Measurements from ENCODE around the gene DSN1.

Gene DSN1

GRCh38 chr20:36754656-36755222 is 18.8 kb downstream of the DSN1 start:
- peak; percentile 80 for DNase-seq (ENCODE audit: low spot score)

DNA sequence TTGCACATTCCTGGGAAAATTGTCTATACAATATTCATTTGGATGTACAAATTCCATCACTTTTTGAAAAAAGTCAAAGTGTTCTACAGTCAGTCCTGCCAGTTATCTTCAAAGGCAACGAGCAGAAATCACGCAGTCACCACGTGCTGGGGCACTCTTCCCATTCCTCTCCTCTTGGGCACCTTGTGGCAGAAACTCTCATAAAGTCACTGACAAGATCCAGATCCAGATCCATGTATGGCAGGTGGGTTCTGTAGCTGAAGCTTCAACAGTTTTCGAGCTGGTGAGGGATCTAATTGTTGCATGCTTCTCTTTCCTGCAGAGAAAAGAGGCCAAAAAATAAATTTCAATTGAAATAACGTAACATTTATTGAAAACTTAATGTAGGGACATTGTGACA is 21.0 kb downstream of the DSN1 start:
- DNase-seq (ENCODE audit: low spot score), result no peak

GRCh38 chr20:36745927-36746659 is 27.5 kb downstream of the DSN1 start, which contains the start of gene NDRG3:
TSS of gene NDRG3 (minus strand) at chr20:36746090. CDS start at chr20:36721735, 24,355 bp downstream.
- peak; percentile 95 for DNase-seq (ENCODE audit: low spot score)

DNA sequence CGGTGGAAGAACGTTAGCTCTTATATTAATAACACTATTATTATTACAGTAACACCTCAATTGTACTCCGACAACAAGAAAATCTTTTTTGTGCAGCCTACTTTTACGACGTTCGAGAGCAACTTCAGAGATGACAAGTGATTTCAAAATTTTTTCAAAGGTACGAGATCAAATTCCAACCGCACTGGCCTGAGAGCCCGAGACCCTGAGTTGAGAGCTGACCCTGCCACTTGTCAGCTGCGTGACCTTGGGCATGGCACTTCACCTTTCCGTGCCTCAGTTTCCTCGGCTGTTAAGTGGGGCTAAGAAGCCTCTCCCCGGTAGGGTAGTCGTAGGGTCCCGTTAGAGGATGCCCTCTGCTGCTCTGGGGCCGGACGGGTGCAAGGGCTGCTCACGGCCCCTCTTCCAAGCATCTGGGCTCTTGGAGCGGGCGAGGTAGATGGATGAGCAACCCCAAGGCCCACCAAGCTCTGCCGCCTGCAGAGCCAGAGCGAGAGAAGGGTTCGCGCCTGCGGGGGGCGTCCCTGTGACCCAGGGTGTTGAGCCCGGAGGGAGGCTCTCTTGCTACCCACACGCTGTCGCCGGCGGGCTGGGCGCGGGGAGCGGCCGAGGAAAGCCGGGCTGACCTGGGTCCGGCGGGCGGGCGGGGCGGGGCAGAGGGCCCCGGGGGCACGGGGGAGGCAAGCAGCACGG is 28.2 kb downstream of the DSN1 start:
- peak; percentile 57 for DNase-seq (ENCODE audit: low spot score)

DNA sequence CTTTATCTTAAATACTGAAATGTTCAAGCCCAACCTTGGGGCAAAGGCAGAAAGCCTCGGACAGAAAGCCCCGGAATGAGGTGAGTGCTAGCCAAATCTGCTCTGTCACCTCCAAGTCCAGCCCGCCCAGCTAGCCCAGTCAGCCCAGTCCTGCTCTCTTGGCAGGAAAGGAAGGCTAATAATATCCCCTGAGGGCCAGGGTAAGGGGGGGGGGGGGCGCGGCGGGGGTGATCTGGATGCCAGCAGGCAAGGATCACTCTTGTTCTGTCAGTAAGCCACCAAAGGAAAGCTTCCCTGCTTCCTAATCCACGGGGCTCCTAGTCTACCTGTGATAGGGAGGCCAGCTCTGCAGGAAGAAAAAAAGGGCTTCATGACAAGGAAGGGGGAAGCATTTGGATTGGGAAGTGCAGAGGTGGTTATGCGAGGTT is 28.8 kb downstream of the DSN1 start:
- no peak for DNase-seq (ENCODE audit: low spot score)

DNA sequence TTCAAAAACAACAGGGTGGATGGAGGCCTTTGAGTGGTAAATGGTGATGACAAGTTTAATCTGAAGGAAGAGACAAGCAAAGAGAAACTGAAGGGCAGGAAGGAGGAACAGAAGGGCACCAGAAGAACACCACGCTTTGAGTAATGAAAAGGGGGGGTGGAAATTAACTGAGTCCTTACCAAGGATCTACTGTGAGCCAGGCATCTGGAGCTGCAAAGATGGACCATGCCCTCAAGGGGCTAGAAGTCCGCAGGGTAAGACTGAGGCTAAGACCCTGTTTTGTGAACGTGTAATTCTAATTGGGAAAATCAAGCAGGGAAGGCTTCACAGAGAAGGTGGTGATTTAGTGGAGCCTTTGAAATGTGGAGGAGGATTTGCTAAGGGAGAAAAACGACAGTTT is 29.3 kb downstream of the DSN1 start:
- no peak for DNase-seq (ENCODE audit: low spot score)

- no peak for DNase-seq (ENCODE audit: low spot score)
Measured at GRCh38 chr20:36742558-36742957, 31.0 kb downstream of the DSN1 start.

DNA sequence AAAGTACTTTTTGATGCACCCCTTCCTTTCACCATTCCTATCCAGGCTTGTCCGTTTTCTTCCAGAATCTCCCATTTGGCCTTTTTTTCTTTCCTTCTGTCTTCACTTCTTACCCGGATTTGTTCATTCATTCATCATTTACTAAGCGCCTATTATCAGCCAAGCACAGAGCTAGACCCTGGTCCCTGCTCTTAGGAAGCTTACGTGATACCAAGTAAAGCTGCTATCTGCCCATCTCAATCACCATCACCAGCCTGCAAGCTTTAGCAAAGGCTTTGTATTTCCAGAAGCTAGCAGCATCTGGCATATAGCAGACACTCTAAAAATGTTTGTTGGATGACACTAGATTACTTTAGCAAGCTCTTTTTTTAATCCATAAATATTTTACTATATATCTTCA is 32.5 kb downstream of the DSN1 start:
- no peak for DNase-seq (ENCODE audit: low spot score)

DNA sequence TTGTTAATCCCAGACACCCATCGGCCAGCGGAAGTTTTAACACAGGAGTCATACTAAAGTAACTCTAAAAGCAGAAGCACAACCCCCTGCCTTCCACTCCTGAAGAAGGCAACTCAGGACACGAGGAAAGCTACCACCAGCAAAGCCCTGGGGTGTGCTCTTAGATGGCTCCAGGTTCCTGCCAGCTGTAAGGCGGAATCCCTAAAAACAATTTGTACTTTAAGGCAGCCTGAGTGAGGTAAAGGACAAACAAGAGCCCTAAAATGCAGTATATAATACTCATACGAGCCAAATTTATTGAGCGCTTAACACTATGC is 36.4 kb downstream of the DSN1 start:
- no peak for DNase-seq (ENCODE audit: low spot score)

- no peak for DNase-seq (ENCODE audit: low spot score)
Measured at GRCh38 chr20:36736451-36737182, 36.9 kb downstream of the DSN1 start.

DNA sequence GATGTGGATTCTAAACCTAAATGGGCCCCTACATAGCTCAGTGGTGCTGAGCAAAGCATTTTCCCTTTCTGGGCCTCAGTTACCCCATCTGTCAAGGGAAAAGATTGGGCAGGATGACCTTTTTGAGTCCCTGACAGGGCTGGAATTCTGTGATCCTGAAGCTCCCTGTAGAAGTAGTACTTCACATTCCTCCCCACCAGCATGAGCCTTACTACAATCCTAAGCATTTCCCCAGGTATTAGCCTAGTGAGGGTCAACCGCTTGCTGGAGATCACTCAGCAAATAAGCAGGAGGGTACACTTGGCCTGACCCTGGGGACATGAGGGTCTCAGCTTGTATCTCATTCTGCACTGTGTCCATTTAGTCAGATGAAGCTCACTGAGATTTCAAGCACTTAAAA is 41.1 kb downstream of the DSN1 start:
- no peak for DNase-seq (ENCODE audit: low spot score)

- DNase-seq (ENCODE audit: low spot score), result peak; percentile 33
Measured at GRCh38 chr20:36728986-36729385, 44.6 kb downstream of the DSN1 start.

DNA sequence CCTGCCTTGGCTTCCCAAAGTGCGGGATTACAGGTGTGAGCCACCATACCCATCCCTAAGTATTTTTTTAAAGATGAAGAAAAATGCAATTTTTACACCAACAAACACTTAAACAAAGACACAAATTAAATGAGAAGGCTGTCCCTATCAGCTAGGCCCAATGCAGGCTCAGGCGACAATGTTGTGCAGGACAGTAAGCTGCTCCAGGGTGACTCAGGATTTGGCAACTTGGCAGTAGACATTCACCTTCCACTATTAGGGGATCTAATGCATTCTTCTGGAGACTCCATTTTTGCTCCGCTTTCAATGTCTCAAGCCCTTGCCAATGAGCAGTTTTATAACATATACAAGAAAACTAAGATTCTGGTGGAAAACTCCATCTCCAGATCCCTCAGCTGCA is 47.4 kb downstream of the DSN1 start:
- no peak for DNase-seq (ENCODE audit: low spot score)

DNA sequence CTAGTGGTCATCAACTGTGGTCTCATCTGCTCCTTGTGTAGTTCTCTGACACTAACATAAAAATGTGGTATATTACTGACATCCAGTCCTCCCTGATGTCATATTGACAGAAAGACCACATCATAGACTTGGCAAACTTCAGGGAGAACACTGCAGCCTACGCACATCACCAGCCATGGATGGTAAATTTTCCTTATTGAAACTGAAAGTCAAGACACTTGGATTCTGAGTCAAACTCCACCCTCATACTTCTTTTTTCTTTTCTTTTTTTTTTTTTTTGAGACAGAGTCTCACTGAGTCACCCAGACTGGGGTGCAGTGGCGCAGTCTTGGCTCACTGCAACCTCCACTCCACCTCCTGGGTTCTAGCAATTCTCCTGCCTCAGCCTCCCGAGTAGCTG is 53.1 kb downstream of the DSN1 start:
- no peak for DNase-seq (ENCODE audit: low spot score)

DNA sequence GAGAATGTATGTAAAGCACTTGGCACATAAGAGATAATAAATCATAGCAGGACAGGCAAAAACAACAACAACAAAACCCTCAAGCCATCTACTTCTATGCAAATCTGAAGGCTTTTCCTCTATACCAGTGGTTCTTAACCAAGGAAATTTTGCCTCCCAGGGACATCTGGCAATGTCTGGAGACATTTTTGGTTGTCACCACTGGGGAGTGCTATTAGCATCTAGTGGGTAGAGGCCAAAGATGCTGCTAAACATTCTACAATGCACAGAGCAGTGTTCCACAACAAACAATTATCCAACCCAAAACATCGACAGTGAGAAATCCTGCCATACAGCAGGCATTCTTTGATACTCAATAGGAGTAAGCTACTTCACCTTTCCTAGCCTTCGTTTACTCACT is 55.9 kb downstream of the DSN1 start:
- DNase-seq (ENCODE audit: low spot score), result peak; percentile 35

GRCh38 chr20:36717021-36717420 is 56.5 kb downstream of the DSN1 start:
- no peak for DNase-seq (ENCODE audit: low spot score)

DNA sequence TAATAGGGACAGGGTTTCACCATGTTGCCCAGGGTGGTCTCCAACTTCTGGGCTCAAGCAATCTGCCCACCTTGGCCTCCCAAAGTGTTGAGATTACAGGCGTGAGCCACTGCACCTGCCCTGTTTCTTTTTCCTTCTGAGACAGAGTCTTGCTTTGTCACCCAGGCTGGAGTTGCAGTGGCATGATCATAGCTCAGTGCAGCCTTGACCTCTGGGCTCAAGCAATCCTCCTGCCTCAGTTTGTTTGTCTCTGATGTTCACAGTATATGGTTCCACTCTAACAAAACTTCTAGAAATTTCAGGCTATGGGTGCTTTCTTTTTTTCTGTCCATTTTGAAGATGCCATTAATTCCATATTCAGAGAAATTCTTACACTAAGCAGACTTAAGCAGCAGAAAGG is 60.8 kb downstream of the DSN1 start:
- DNase-seq (ENCODE audit: low spot score), result no peak

DNA sequence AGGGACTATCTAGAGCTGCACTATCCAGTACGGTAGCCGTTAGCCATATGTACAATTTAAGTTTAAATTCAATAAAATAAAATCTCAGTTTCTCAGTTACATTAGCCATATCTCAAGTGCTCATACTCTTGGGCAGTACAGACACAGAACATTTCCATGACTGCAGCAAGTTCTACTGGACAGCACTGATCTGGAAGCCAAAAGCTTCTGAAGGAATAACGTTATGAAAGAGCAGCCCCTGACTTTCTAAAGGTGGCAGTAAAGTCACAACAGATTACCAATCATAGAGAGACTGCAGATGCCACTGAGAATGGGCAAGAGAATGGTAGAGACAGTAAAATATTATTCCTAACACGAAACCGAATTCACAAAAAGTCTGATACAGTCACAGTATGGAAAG is 64.4 kb downstream of the DSN1 start:
- DNase-seq (ENCODE audit: low spot score), result no peak

GRCh38 chr20:36703530-36703929 is 70.0 kb downstream of the DSN1 start:
- no peak for DNase-seq (ENCODE audit: low spot score)

All from NAMALWA (cell line).